ENCODE results near the gene AGER. TPM values are rescaled to one million over a fixed set of nuclear protein-coding genes. Genes with fewer than 3 reads are reported as not detected.
A peak's percentile ranks its signal among the peaks of the same experiment; 100 is the strongest.
"Not testable (repeated sequence)": the region's sequence is repeated elsewhere in the genome, so short reads cannot be mapped to it uniquely, and the experiment has no call there.

The AGER gene
- total RNA-seq, 8 experiments from 2014 or later: 1.4 to 11.8 (median 5.3) TPM

GRCh38 chr6:32189069-32189741 lies 5.2 kb upstream of the AGER start:
- peak overlapping the region; percentile 42 to 68 (median 65) for H3K4me3 ChIP-seq
- H3K4me1 ChIP-seq (replicated peaks in 1 of 2): peaks cover 20 to 34% of the 10 kb centered on the region in 2 donors
- in situ Hi-C loops (cut with MboI; ENCODE audit: low pct_unique_long_range_greater_than_20kb in 2 of 9, low sequenced_read_pairs in 9 of 9, unreplicated experiment in 9 of 9): loop anchor here in 1 of 9 experiments (25.0 kb wide), 1 partner anchor 652 kb away; the partner anchor contains the start of genes ATP6V1G2, DDX39B, MCCD1 and NFKBIL1
- ATAC-seq (replicated peaks in 6 of 8): peak in 5 of 8 experiments; percentile 9 to 62 (median 51)
- 0% methylated on average over 1 of the region's 10 CpGs; no CpG with 5 or more reads in 8 of the 10 experiments for WGBS, 10 experiments
- peak overlapping the region; percentile 86 to 88 for H3K27ac ChIP-seq

GRCh38 chr6:32188381-32189068 lies 4.5 kb upstream of the AGER start:
- WGBS, 10 experiments: 0 to 20% (median 14%) methylated on average over 1 to 2 of the region's 13 CpGs; no CpG with 5 or more reads in 5 of the 10 experiments
- H3K4me3 ChIP-seq: peak overlapping the region; percentile 42 to 68 (median 65)
- in situ Hi-C loops (cut with MboI; ENCODE audit: low pct_unique_long_range_greater_than_20kb in 2 of 9, low sequenced_read_pairs in 9 of 9, unreplicated experiment in 9 of 9): loop anchor here in 1 of 9 experiments (25.0 kb wide), 1 partner anchor 651 kb away; the partner anchor contains the start of genes ATP6V1G2, DDX39B, MCCD1 and NFKBIL1
- peaks cover 21 to 36% of the 10 kb centered on the region in 2 donors for H3K4me1 ChIP-seq (replicated peaks in 1 of 2)
- ATAC-seq (replicated peaks in 6 of 8): peak; percentile 1 to 36 (median 14)
- peak overlapping the region; percentile 86 to 88 for H3K27ac ChIP-seq

GRCh38 chr6:32187725-32188380 lies 3.8 kb upstream of the AGER start:
- peaks cover 21 to 36% of the 10 kb centered on the region in 2 donors for H3K4me1 ChIP-seq (replicated peaks in 1 of 2)
- in situ Hi-C loops (cut with MboI; ENCODE audit: low pct_unique_long_range_greater_than_20kb in 2 of 9, low sequenced_read_pairs in 9 of 9, unreplicated experiment in 9 of 9): loop anchor here in 1 of 9 experiments (25.0 kb wide), 1 partner anchor 651 kb away; the partner anchor contains the start of genes ATP6V1G2, DDX39B, MCCD1 and NFKBIL1
- not testable (repeated sequence) for ATAC-seq (replicated peaks in 6 of 8); H3K27ac ChIP-seq
- WGBS, 10 experiments: 80 to 100% (median 98%) methylated on average over 2 to 5 of the region's 18 CpGs; no CpG with 5 or more reads in 6 of the 10 experiments
- H3K4me3 ChIP-seq: peak overlapping the region in 4 of 5 donors; percentile 42 to 68 (median 62)

- peaks cover 21 to 36% of the 10 kb centered on the region in 2 donors for H3K4me1 ChIP-seq (replicated peaks in 1 of 2)
- H3K4me3 ChIP-seq: no peak overlapping the region
- in situ Hi-C loops (cut with MboI; ENCODE audit: low pct_unique_long_range_greater_than_20kb in 2 of 9, low sequenced_read_pairs in 9 of 9, unreplicated experiment in 9 of 9): loop anchor here in 1 of 9 experiments (25.0 kb wide), 1 partner anchor 650 kb away; the partner anchor contains the start of genes ATP6V1G2, DDX39B, MCCD1 and NFKBIL1
- no peak overlapping the region for H3K27ac ChIP-seq
- ATAC-seq (replicated peaks in 6 of 8): no peak
- WGBS, 10 experiments: 87 to 100% (median 90%) methylated on average over 2 to 5 of the region's 12 CpGs; no CpG with 5 or more reads in 5 of the 10 experiments
Measured at GRCh38 chr6:32187009-32187709, 3.1 kb upstream of the AGER start.

- peak overlapping the region in 1 of 2 donors; percentile 56 for H3K27ac ChIP-seq
- ATAC-seq (replicated peaks in 6 of 8); H3K4me3 ChIP-seq: not testable (repeated sequence)
- WGBS, 10 experiments: 33 to 100% (median 75%) methylated on average over 3 to 6 of the region's 10 CpGs; no CpG with 5 or more reads in 3 of the 10 experiments
- in situ Hi-C loops (cut with MboI; ENCODE audit: low pct_unique_long_range_greater_than_20kb in 2 of 9, low sequenced_read_pairs in 9 of 9, unreplicated experiment in 9 of 9): loop anchor here in 1 of 9 experiments (25.0 kb wide), 1 partner anchor 649 kb away; the partner anchor contains the start of genes ATP6V1G2, DDX39B, MCCD1 and NFKBIL1
- H3K4me1 ChIP-seq (replicated peaks in 1 of 2): peaks cover 21 to 36% of the 10 kb centered on the region in 2 donors
Measured at GRCh38 chr6:32186151-32186840, 2.2 kb upstream of the AGER start.

- not testable (repeated sequence) for H3K4me3 ChIP-seq
- peak; percentile 18 to 74 (median 36) for ATAC-seq (replicated peaks in 6 of 8)
- H3K4me1 ChIP-seq (replicated peaks in 1 of 2): peaks cover 15 to 33% of the 10 kb centered on the region in 2 donors
- peak overlapping the region in 1 of 2 donors; percentile 56 for H3K27ac ChIP-seq
- WGBS, 10 experiments: 0 to 60% (median 1%) methylated on average over 1 to 9 of the region's 11 CpGs; no CpG with 5 or more reads in 6 of the 10 experiments
- in situ Hi-C loops (cut with MboI; ENCODE audit: low pct_unique_long_range_greater_than_20kb in 2 of 9, low sequenced_read_pairs in 9 of 9, unreplicated experiment in 9 of 9): loop anchor here in 1 of 9 experiments (25.0 kb wide), 1 partner anchor 648 kb away; the partner anchor contains the start of genes ATP6V1G2, DDX39B, MCCD1 and NFKBIL1
Measured at GRCh38 chr6:32185681-32186131, 1.7 kb upstream of the AGER start.

- Histone ChIP-seq H3K27ac (peak overlapping the region; percentile 12 to 37), H3K4me3 (no peak overlapping the region), H3K4me1 (replicated peaks in 1 of 2) (peaks cover 20 to 36% of the 10 kb centered on the region in 2 donors)
- in situ Hi-C loops (cut with MboI; ENCODE audit: low pct_unique_long_range_greater_than_20kb in 2 of 9, low sequenced_read_pairs in 9 of 9, unreplicated experiment in 9 of 9): loop anchor here in 1 of 9 experiments (25.0 kb wide), 1 partner anchor 646 kb away; the partner anchor contains the start of genes ATP6V1G2, DDX39B, MCCD1 and NFKBIL1
- no peak for ATAC-seq (replicated peaks in 6 of 8)
- WGBS, 10 experiments: 77 to 100% (median 98%) methylated on average over 1 to 9 of the region's 15 CpGs; no CpG with 5 or more reads in 2 of the 10 experiments
Measured at GRCh38 chr6:32183483-32184083, 470 bp downstream of the AGER start.

- 80 to 100% (median 82%) methylated on average over 1 to 2 of the region's 3 CpGs; no CpG with 5 or more reads in 7 of the 10 experiments for WGBS, 10 experiments
- in situ Hi-C loops (cut with MboI; ENCODE audit: low pct_unique_long_range_greater_than_20kb in 2 of 9, low sequenced_read_pairs in 9 of 9, unreplicated experiment in 9 of 9): loop anchor here in 1 of 9 experiments (25.0 kb wide), 1 partner anchor 646 kb away; the partner anchor contains the start of genes ATP6V1G2, DDX39B, MCCD1 and NFKBIL1
- H3K27ac ChIP-seq: no peak overlapping the region
- H3K4me3 ChIP-seq: no peak overlapping the region
- ATAC-seq (replicated peaks in 6 of 8): no peak
- peaks cover 15 to 31% of the 10 kb centered on the region in 2 donors for H3K4me1 ChIP-seq (replicated peaks in 1 of 2)
Measured at GRCh38 chr6:32183030-32183429, 1.0 kb downstream of the AGER start.

- peaks cover 14 to 28% of the 10 kb centered on the region in 2 donors for H3K4me1 ChIP-seq (replicated peaks in 1 of 2)
- ATAC-seq (replicated peaks in 6 of 8): no peak
- 40 to 100% (median 87%) methylated on average over 1 to 6 of the region's 10 CpGs; no CpG with 5 or more reads in 5 of the 10 experiments for WGBS, 10 experiments
- in situ Hi-C loops (cut with MboI; ENCODE audit: low pct_unique_long_range_greater_than_20kb in 2 of 9, low sequenced_read_pairs in 9 of 9, unreplicated experiment in 9 of 9): loop anchor here in 1 of 9 experiments (25.0 kb wide), 1 partner anchor 645 kb away; the partner anchor contains the start of genes ATP6V1G2, DDX39B, MCCD1 and NFKBIL1
- no peak overlapping the region for H3K4me3 ChIP-seq
- no peak overlapping the region for H3K27ac ChIP-seq
Measured at GRCh38 chr6:32182555-32182981, 1.5 kb downstream of the AGER start.

- Histone ChIP-seq H3K27ac (no peak overlapping the region), H3K4me3 (no peak overlapping the region), H3K4me1 (replicated peaks in 1 of 2) (peaks cover 14 to 28% of the 10 kb centered on the region in 2 donors)
- ATAC-seq (replicated peaks in 6 of 8): peak in 1 of 8 experiments; percentile 0
- in situ Hi-C loops (cut with MboI; ENCODE audit: low pct_unique_long_range_greater_than_20kb in 2 of 9, low sequenced_read_pairs in 9 of 9, unreplicated experiment in 9 of 9): loop anchor here in 1 of 9 experiments (25.0 kb wide), 1 partner anchor 645 kb away; the partner anchor contains the start of genes ATP6V1G2, DDX39B, MCCD1 and NFKBIL1
- WGBS, 10 experiments: 30 to 100% (median 71%) methylated on average over 1 to 2 of the region's 10 CpGs; no CpG with 5 or more reads in 6 of the 10 experiments
Measured at GRCh38 chr6:32181915-32182529, 2.0 kb downstream of the AGER start.
